SHP77 (cell line): Measurements from ENCODE around the gene DHX30.
"Not testable (repeated sequence)": the region's sequence is repeated elsewhere in the genome, so short reads cannot be mapped to it uniquely, and the experiment has no call there.

Experiments
- DNase-seq, 2 experiments: peaks; one replicate each; lab custom pipeline; 2025; lab: John Stamatoyannopoulos, UW

DHX30 gene

DNA sequence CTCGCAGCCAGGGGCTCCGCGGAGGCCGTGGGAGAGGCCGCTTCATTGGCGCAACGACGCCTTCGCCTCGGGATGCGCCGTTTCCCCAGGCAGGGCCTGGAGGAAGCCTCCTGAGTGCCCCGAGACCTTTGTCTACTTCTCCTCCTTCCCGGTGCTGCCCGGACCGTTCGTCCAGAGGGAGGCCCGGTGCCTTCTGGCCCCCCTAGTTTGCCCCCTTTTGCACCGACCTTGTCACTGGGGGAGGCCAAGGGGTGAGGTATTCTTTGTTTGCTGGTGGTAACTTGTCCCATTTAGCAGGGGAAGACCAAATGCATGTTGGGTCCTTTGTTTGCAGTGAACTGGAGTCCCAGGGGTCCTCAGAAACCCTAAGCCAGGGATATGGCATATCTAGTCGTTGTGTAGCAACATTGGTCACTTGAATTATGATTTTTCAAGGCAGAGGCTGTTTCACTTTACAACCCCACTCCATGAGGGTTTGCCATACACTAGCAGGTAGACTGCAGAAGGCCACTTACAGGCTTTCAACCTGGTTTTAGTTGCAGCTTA is 615 bp downstream of the DHX30 start:
- DNase-seq, result peak in 1 of 2 experiments; percentile 10

DNA sequence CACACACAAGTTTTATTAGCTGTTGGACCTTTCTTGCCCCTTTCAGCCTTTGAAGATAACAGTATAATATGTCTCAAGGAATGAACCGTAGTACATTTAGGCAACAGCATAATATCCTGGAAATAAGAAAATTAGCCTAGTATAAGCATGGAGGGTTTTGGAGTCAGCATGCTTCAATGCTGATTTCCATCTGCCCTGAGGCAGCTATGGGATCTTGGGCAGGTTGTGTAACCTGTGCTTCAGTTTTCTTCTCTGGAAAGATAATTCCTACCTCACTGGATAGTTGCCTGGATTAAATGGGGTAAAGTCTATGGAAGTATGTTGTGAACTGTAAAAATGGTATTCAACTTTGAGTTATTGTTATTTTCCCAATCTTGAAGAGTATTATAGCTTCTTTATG is 1.6 kb downstream of the DHX30 start:
- no peak for DNase-seq

DNA sequence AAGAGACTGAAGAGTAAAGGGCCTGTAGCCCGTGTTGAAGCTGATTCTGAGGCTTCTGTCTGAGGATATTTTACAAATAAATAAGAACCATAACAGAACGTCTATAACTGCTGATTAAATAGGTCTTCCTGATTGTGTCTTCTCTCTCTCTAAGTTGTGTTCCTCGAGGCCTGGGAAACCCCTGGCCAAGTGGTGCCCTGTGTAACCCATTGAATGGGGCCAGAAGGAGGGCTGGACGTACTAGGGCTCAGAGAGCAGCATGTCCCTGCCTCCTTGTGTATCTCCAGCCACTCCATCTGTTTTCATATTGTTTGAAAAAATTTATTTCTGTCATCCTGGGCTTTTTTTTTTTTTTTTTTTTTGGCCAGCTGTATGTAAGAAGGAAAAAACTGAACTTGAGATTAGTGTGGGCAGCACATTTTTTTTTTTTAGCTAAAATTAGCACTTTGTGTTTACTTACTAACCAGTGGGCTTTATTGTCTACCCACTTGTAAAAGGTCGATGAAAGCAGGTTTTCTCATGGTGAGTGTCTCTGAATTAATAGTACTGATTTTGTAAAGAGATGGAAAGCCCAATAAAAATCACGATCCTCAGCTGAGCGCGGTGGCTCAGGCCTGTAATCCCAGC is 10.7 kb downstream of the DHX30 start:
- no peak for DNase-seq

DNA sequence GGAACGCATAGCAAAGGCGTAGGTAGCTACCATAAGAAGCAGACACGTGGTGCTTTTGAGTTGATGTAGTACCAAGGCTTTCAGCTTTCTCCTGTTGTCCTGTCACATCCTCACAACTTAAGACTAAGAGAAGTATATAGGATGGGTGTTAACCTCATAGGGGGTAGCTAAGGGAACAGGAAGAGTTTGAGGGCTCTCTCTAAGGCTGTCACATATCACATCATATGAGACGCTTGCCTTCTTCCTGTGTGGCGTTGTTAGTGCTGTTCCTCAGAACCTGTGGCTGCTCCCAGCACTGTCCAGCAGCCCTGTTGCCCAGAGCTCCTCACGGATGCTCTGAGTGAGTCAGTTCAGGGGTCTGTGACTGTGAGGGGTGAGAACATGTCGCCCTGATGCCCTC is 14.7 kb downstream of the DHX30 start:
- DNase-seq, result no peak

DNA sequence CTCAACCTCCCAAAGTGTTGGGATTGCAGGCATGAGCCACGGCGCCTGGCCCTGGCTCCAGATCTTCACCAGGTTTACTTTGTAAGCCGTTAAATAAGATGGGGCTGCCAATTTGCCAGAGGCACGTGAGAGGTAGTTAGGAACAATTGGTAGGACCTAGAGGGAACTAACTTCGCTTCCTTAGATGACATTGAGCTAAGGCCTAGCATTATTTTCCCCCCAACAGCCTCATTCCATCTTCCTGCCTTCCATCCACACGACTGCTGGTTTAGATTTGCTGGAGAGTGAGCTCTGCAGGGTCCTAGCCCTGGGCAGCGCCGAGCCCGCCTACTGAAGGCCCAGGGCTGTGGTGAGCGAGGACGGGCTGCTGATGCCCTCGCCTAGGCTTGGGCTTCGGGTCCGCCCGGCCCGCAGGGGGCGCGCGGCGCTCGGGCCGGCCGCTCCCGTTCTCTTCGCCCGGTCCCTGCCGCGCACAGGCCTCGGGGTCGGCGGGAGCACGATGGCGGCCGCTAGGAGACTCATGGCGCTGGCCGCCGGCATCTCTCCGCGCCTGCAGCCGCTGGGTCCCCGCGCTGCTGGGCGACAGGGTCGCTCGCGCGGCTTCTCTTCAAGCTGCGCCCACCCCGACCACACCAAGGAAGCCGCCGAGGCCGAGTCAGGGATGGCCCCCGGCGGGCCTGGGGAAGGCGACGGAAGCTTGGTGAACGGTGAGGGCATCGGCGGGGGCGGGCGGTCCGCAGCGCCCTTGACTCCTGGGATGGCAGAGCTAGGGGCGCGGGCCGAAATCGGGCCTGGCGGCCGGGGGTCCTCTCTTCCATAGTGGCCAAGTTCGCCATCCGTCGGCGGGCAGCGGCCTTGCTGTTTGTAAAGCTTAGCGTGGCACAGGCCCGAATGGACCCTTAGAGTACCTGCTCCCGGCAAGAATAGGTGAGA is 21.9 kb downstream of the DHX30 start:
- peak; percentile 88 to 94 for DNase-seq

DNA sequence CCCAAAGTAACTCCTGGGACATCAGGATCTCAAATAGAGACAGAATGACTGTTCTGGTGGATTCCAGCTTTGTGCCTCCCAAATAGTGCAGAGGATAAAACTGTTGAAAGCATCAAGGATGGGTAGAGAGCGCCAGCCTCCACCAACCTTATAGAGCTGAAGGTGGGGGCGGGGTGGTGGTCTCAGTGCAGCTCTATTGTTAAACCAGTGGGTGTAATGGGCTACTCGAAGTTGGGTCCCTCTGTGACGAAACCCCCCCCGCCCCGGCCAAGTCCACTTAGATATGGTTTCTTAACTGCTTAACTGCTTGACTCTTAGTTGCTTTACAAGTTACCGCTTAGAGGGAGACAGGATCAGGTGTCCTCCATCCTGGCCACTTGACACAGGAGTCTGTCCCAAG is 22.7 kb downstream of the DHX30 start:
- DNase-seq, result no peak

DNA sequence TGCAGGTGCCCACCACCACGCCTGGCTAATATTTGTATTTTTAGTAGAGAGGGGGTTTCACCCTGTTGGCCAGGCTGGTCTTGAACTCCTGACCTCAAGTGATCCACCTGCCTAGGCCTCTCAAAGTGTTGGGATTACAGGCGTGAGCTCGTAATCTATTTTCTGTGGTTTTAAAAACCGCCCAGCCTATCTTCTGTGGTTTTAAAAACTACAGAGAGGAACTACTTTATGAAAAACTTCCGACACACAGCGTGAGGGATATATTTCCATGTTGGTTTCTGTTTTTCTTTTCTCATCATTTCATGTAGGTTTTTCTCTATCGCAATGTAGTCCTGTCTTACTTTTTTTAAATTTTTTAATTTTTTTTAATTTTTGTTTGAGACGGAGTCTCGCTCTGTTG is 26.5 kb downstream of the DHX30 start:
- DNase-seq, result not testable (repeated sequence)

DNA sequence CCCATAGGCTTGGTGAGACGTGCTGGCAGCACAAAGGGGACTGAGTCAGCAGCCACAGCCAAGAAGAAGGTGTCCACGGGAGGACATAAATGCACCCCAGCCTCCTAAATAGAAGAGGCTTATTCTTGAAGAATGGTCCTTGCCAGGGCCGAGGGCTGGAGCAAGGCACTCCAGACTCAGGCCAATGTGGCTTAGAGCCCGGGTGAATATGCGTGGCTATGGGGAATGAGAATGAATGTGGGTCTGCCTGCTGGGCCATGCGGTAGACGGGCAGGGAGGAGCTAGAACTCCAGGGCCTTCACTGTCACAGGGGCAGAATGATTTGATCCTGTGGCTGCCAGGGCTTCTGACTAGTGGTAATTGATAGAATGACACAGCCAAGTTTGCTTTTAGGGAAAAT is 34.0 kb downstream of the DHX30 start:
- DNase-seq, result no peak

DNA sequence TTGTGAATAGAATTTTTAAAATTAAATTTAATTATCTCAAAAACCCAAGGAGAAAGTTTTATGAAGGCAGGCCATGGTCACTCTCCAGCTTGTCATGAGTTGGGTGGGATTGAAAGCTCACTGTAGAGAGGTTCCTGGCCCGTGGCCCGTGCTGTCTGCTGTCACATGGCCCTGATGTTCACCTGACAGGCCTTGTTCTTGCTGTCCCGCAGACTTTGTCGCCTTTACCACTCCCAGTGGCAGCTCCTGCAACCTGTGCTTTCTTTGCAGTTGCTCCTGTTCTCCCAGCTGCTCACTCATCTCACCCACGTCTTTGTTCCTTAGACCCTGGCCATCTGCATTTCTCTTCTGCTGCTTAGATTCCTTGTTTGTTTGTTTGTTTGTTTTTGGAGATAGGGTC is 35.6 kb downstream of the DHX30 start:
- DNase-seq, result no peak

DNA sequence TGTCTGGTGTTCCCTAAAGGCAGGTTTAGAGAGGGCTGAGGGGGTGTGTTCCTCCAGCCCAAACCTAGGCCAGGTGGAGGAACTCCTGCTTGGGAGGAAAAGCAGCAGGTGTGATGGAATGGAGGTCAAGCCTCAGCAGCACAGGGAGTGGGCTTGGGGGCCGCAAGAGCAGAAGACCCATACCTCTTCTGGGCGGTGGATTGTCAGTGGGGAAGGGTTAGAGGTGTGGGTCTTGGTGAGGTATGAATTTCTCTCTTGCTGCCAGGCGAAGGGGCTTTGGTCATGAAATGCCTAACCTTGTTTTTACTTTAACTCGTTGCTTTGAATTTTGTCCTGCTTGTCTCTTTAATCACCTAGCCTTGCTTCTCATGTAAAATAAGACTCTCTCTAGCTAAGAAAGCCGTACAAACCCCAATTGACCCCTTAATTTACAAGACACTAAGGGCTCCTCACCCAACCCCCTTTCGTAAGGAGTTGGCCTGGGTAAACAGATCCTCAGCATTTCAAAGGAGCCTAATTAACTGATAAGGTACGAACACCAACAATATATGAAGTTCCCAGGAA is 38.9 kb downstream of the DHX30 start:
- no peak for DNase-seq

DNA sequence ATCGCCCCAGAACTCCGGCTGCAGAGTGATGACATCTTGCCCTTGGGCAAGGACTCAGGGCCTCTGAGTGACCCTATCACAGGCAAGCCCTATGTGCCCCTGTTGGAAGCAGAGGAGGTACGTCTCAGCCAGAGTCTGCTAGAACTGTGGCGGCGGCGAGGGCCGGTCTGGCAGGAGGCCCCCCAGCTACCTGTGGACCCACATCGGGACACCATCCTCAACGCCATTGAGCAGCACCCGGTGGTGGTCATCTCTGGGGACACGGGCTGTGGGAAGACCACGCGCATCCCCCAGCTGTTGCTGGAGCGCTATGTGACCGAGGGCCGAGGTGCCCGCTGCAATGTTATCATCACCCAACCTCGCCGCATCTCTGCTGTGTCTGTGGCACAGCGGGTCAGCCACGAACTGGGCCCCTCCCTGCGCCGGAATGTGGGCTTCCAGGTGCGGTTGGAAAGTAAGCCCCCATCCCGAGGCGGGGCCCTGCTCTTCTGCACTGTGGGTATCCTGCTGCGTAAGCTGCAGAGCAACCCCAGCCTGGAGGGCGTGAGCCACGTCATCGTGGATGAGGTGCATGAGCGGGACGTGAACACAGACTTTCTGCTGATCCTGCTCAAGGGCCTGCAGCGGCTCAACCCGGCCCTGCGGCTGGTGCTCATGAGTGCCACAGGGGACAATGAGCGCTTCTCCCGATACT is 43.4 kb downstream of the DHX30 start:
- DNase-seq, result no peak

DNA sequence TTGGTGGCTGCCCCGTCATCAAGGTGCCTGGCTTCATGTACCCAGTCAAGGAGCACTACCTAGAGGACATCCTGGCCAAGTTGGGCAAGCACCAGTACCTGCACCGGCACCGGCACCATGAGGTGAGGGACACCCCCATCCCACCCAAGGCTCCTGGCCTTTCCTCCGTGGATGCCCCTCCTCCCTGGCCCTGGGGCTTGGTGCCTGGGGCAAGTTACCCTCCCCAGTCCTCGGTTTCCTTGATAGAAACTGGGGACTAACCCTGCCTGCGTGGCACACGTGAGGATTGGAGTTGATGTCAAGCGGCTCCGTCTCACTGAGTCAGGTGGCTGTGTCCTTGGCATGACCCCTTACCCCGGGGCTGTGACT is 43.9 kb downstream of the DHX30 start:
- no peak for DNase-seq

DNA sequence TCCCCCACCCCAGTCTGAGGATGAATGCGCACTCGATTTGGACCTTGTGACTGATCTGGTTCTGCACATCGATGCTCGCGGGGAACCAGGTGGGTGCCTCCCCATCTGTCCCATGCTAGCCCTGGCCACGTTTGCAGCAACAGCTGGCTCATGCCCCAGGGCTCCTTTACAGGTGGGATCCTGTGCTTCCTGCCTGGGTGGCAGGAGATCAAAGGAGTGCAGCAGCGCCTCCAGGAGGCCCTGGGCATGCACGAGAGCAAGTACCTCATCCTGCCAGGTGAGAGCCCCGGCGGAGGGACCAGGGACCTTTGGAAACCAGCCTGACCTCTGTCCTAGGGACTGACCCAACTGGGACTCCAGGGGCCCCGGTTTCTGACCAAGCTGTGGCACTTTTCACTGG is 44.3 kb downstream of the DHX30 start:
- DNase-seq, result no peak

DNA sequence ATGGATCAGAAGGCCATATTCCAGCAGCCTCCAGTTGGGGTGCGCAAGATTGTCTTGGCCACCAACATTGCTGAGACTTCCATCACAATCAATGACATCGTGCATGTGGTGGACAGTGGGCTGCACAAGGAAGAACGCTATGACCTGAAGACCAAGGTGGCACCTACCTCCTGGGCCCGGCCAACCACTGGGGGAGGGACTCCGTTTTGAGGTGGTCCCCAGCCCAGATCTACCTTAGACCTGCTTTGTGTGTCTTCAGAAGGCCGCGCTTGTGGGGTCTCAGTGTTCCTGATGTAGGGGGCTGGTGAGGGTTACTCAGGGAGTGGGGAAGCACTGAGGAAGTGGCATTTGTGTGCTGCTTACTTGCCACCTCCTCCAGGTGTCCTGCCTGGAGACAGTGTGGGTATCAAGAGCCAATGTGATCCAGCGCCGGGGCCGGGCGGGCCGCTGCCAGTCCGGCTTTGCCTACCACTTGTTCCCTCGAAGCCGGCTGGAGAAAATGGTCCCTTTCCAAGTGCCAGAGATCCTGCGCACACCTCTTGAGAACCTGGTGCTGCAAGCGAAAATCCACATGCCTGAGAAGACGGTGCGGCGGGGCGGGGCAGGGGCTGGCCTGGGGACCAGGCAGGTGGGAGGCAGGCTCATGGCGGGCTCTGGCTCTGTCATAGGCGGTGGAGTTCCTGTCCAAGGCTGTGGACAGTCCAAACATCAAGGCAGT is 45.0 kb downstream of the DHX30 start:
- no peak for DNase-seq

DNA sequence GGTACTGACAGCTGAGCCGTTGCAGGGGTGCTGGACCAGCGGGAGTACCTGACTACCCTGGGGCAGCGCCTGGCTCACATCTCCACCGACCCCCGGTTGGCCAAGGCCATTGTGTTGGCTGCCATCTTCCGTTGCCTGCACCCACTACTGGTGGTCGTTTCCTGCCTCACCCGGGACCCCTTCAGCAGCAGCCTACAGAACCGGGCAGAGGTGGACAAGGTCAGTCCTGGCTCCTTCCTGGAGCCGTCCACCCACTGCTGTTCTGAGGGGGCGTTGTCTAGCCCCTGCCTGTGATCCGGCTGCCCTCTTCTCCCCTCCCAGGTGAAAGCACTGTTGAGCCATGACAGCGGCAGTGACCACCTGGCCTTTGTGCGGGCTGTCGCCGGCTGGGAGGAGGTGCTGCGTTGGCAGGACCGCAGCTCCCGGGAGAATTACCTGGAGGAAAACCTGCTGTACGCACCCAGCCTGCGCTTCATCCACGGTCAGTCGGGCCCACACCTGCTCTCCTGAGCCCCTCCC is 45.7 kb downstream of the DHX30 start:
- DNase-seq, result no peak

DNA sequence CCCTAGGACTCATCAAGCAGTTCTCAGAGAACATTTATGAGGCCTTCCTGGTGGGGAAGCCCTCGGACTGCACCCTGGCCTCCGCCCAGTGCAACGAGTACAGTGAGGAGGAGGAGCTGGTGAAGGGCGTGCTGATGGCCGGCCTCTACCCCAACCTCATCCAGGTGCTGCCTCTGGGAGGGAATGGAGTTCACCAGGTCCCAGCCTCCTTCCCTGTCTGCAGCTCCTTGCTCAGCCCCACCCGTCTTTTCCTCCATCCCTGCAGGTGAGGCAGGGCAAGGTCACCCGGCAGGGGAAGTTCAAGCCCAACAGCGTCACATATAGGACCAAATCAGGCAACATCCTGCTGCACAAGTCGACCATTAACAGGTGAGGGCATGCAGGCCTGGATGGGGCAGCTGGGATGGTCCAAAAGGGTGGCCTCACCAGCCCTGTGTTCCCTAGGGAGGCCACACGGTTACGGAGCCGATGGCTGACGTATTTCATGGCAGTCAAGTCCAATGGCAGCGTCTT is 46.3 kb downstream of the DHX30 start:
- no peak for DNase-seq

DNA sequence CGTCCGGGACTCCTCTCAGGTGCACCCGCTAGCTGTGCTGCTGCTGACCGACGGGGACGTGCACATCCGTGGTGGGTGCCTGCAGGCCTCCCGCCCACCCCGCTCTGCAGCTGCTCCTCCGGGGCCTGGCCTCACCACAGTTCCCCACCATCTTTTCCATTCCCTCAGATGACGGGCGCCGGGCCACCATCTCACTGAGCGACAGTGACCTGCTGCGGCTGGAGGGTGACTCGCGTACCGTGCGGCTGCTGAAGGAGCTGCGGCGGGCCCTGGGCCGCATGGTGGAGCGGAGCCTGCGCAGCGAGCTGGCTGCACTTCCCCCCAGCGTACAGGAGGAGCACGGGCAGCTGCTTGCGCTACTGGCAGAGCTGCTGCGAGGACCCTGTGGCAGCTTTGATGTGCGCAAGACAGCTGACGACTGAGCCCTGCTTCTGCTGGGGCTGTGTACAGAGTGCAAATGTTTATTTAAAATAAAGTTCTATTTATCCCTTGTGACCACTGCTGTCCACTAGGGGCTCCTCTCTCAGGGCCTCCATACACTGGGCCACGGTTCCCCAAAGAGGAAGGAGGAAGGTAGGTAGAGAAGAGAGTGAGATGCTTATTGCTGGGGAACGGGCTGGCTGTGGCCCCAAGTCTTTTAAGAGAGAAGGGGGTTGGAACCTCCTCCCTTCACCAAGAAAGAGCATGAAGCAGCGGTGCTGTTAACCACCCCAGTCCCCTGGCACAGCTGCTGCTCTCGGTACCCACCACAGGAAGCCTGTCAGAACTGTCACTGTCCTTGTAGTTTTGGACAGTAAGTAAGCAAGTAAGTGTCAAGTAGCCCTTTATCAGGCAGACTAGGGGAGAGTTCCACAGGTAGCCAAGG is 47.0 kb downstream of the DHX30 start:
- peak in 1 of 2 experiments; percentile 22 for DNase-seq

DNA sequence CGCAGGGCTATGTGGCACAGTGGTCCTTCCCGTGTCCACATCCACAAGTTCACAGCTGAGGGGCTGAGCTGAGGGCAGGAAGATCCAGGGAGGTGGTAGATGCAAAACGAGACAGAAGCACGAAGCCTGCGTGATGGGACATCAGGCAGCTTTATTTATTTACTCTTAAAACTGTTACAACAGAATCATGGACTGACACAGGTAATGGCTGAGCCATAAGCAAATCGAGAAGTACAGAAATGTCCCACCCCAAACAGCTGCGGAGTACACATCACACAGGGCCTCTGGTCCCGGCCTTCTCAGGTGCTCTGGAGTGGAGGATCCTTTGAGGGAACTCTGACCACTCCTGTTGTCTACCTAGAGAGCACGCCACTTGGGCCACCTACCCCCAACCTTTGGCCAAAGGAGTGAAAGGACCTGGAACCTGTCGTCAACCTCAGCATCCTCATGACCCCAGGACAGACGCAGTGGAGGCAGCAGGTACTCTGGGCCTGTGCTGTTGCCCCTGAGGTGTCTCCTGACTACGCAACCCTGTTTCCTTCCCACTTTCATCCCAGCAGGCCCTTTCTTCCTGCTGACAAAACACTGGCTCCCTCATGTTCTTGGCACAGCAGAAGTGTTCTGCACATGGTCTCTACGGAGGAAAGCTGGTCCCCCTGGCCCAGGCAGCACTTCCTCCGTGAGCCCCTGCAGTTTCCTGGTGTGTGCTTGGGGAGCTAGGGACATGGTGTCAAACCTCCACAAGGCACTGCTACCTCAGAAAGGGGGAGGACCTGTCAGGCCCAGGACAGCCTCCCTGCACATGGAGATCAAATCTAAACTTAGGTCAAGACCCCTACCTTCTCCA is 47.8 kb downstream of the DHX30 start:
- DNase-seq, result no peak

DNA sequence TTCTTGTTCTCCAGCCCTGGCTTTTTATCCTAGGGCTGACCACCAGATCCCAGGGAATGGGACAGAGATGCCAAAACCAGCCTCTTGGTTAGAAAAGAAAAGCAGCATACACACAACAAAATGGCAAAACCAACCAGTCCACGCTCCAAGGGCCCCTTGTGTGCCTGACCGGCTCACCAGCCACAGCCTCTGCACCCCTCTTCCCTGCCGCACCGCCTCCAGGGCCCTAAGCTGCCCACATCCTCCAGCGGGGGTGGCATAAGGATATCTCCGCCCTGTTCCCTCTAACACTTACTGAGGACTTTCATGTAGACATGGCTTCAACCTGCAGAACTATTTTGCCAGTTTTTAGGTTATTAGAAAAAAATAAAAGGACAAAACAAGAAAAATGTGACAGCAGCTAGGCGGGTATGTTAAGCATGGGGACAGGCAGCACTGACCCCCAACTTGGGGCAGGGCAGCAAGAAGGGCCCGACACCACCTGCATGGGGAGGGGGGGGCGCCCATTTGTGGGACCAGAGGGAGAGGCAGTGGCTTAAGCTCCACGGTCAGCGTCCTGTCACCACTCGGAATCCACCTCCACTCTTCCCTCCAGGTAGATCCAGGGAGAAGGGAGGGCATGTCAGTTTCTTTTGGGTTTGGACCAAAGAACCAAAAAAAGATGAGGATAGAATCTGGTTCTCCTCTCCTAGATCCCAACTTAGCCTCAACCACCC is 49.1 kb downstream of the DHX30 start:
- no peak for DNase-seq
